Tongue (tissue), 2 donors: ENCODE data around the gene SNAPC4. TPM values are rescaled to one million over a fixed set of nuclear protein-coding genes. Genes with fewer than 3 reads are reported as not detected.
A peak's percentile ranks its signal among the peaks of the same experiment; 100 is the strongest.
"Not testable (repeated sequence)": the region's sequence is repeated elsewhere in the genome, so short reads cannot be mapped to it uniquely, and the experiment has no call there.

Experiments used
- DNase-seq: peaks from one replicate; pipeline ENCODE4 v3.0.0-alpha.2; 2015
- total RNA-seq: library from RNA; depleted of rRNA; stranded (reverse); fragments of >200 nt; gene quantifications from one replicate; pipeline ENCODE4 v1.2.3, GENCODE V29; 2014

The SNAPC4 gene
- total RNA-seq, 1 donor from 2014 or later = 11.5 TPM

- DNase-seq = no peak
Observed at GRCh38 chr9:136432591-136432990, 32.6 kb upstream of the SNAPC4 start.

GRCh38 chr9:136431782-136432350, 31.9 kb upstream of the SNAPC4 start:
- no peak for DNase-seq

GRCh38 chr9:136430588-136431234, 30.7 kb upstream of the SNAPC4 start:
- DNase-seq = no peak

GRCh38 chr9:136429683-136430491, 29.9 kb upstream of the SNAPC4 start:
- DNase-seq = no peak

GRCh38 chr9:136429075-136429628, 29.2 kb upstream of the SNAPC4 start:
- no peak for DNase-seq

- no peak for DNase-seq
Observed at GRCh38 chr9:136426787-136427186, 26.8 kb upstream of the SNAPC4 start.

GRCh38 chr9:136425367-136425766, 25.4 kb upstream of the SNAPC4 start:
- DNase-seq = not testable (repeated sequence)

- DNase-seq = no peak
Observed at GRCh38 chr9:136424750-136425362, 24.9 kb upstream of the SNAPC4 start.

GRCh38 chr9:136423432-136424146, 23.6 kb upstream of the SNAPC4 start:
- no peak for DNase-seq

GRCh38 chr9:136422876-136423275, 22.9 kb upstream of the SNAPC4 start:
- DNase-seq = no peak

- no peak for DNase-seq
Observed at GRCh38 chr9:136421791-136422190, 21.8 kb upstream of the SNAPC4 start.

GRCh38 chr9:136419092-136419420, 19.1 kb upstream of the SNAPC4 start:
- no peak for DNase-seq

- DNase-seq = no peak
Observed at GRCh38 chr9:136418182-136419091, 18.5 kb upstream of the SNAPC4 start.

GRCh38 chr9:136416914-136417313, 16.9 kb upstream of the SNAPC4 start:
- no peak for DNase-seq

- no peak for DNase-seq
Observed at GRCh38 chr9:136416427-136416826, 16.5 kb upstream of the SNAPC4 start.

- no peak for DNase-seq
Observed at GRCh38 chr9:136412962-136413361, 13.0 kb upstream of the SNAPC4 start.

GRCh38 chr9:136411378-136411777, 11.4 kb upstream of the SNAPC4 start:
- no peak for DNase-seq

GRCh38 chr9:136410500-136411287, 10.7 kb upstream of the SNAPC4 start, which contains the start of the genes ENTR1 and PMPCA:
Gene ENTR1, minus strand, starts transcription at chr9:136410614. Its CDS starts 217 bp downstream, at chr9:136410397.
Gene PMPCA, plus strand, starts transcription at chr9:136410658. Its CDS starts 11 bp downstream, at chr9:136410669.
- peak; percentile 96 for DNase-seq

- DNase-seq = peak; percentile 25
Observed at GRCh38 chr9:136409557-136410455, 9.8 kb upstream of the SNAPC4 start.
